Stimulated activated CD4-positive, alpha-beta T cell treated with anti-CD3 and anti-CD28 coated beads, TNF-alpha, amount 100 ng/mL, for 24 hours (primary cell): ENCODE data around the gene TIMP3.

Experiments used
- DNase-seq, 3 experiments: peaks; one replicate each; pipeline ENCODE4 v3.0.0-alpha.2; 2020; ENCODE audit warnings: low read depth in 3 of 3

The TIMP3 gene

DNA sequence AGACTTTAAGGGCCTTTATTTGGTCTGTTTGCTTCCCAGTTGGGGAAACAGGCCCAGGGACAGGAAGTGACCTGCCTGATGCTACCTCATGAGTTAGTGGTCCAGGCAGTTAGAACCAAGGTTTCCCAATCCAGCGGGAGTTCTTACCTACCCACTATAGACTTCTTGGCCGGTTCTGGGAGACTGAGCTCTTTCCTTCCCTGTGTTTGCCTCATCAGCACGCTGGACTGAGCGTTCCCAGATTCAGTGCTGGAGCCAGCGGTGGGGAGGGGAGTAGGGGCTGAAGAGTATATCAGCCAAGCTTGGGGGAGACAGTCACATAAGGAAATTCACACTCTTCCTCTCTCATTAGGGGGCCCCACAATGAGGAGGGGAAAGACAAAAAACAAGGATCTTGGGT is 27.1 kb downstream of the TIMP3 start:
- DNase-seq: no peak

DNA sequence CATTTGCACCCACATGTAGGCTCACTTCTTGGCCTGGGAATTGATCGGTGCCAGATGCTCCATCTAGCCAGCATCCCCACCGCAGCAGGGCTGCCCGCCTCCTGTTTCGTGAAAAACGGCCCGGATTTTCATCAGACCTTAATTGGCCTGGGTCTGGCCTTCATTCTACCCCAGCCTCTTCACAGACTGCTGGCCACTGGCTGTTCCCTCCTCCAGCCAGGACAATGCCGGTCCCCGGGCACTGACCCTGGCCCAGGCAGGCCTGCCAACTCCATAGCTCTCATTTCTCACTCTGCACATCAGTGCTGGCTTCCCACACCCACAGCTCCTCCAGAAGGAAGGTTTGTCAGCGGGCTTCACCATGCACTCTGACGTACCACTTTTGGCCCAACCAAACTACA is 27.9 kb downstream of the TIMP3 start:
- DNase-seq: no peak

DNA sequence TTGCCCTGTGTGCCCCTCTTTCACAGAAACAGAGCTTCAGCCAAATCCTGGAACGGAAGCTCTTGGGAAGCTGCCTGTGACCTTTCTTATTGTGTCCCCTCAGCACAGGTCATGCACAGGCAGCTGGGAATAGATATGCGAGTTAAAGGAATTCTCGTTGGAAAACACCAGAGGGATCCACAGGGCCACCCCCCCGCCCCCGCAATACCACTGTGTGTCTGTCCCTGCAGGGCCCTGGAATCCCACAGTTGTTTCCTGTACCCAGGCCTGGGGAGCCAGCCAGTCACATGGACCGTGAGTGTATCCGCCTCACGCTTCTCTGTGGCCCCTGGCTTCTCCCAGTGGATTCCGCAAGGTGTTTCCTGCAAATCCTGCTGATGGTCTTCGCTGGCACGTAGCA is 29.0 kb downstream of the TIMP3 start:
- no peak for DNase-seq

DNA sequence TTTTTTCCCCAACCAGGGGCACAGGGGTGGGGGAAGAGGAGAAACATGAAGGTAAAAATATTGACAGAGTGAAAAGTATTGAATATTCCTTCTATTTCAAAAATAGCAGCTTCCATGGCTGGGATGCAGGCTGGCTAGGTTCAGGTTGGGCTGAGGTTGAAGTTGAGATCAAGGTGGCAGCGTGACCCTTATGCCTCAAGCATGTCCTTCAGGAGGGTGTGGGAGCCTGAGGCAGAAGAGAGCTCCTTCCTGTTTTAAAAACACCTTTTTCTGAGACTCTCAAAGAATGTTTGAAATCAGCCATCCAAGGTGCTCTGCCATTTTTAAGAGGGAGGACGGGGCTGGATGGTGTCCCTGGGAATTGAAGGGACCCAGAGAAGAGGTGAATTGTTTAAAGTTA is 29.5 kb downstream of the TIMP3 start:
- no peak for DNase-seq

DNA sequence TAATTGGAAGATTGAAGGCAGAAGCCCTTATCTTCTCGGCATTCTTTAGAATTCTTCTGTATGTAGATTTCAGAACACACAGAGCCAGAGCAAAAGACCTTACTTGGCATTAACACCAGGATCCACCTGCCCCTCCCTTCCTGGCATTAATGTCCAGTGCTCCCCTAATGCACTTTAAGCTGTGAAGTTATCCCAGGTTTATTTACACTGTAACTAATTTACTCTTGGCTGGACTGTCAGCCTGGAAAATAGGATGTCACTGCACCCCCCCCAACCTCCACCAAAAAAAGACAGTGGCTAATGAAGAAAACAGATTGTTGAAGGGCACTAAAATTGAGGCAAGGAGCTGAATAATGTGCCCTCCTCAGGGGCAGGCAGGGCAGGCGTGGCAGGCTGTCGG is 30.1 kb downstream of the TIMP3 start:
- DNase-seq: no peak

DNA sequence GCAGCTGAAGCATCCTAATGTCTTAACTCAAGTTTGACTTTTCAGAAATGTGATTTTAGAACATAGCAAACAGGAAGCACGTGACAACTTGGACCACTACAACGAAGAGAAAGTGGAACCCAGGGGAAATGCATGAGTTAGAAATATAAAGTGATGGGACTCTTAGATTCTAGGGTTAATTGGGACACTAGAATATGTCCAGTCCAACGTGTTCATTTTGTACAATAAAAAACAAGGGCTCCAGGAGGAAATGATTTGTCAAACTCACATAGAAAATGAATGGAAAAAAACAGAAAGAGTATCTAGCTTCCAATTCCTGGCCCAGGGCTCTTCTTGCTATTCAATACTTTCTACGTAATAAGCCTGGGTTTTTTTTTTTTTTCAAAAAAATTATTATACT is 30.7 kb downstream of the TIMP3 start:
- no peak for DNase-seq

DNA sequence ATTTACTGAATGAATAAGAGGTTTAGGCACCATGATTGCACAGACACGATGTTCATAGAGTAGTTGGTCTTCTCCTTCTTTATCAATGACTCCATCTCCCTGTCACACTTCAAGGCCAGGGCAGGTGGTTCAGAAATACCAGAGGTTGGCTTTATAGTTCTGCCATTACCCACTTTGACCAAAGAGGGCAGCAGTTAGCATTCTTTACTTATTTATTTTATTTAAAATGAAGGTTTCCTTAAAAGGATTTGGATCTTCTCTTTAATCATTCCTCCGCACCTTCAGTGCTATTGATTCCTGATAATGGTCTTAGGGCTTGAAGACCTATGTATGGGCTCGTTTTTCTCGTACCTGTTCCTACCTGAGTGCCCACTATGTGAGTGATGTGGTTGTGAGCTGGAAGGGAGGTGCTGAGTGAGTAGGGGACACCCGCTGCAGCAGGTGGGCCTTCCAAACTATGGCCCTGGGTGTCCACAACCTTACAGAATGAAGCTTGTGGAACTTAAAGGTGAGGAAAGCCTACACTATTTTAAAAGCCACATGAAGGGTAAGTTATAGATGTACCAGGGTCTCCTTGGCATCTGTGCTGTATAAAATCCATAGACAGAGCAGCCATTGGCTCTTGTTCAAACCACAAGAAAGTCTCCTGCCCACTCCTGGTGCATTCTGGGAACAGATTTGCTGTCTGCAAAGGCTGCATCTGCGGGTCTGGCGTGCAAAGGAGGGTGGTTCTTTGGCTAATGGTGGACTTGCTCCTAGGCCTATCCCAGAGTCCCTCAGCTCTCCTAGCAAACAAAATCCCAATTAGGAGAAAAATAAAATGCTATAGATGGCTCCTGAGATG is 35.0 kb downstream of the TIMP3 start:
- no peak for DNase-seq

DNA sequence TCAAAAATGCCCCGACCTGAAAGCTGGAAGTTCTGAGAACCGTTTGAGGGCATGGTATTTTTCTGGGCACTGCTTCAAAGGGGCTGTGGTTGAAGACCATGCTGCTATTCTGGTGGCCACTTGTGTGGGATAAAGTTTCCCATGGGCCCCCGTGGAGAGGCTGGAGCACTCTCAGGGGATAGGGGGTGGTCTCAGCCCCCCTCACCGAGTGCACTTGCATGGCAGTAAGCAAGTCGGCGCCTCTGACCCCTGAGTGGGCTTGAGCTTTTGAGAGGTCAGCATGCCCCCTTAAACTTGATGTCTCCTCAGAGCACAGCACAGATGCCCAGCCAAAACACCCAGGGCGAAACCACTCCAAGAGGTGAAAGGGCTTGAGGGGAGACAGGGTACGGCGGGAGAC is 35.6 kb downstream of the TIMP3 start:
- DNase-seq: no peak

DNA sequence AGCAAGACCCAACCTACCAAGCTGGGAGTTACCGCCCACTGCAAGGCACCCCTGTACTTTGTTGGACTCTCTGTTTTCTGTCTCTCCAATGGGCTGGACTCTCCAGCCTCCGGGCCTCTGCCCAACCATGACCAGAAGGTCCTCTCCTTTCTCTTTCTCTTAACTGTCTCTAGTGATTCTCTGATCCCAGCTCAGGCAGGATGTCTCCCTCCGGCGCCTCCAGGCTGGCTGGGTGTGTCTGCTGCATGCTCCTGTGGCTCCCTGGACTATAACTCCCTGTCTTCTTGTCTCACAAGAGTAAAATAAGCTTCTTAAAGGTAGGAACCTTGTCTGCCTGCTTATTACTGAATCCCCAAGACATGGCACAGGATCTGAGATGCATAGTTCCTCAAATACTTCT is 36.3 kb downstream of the TIMP3 start:
- no peak for DNase-seq

DNA sequence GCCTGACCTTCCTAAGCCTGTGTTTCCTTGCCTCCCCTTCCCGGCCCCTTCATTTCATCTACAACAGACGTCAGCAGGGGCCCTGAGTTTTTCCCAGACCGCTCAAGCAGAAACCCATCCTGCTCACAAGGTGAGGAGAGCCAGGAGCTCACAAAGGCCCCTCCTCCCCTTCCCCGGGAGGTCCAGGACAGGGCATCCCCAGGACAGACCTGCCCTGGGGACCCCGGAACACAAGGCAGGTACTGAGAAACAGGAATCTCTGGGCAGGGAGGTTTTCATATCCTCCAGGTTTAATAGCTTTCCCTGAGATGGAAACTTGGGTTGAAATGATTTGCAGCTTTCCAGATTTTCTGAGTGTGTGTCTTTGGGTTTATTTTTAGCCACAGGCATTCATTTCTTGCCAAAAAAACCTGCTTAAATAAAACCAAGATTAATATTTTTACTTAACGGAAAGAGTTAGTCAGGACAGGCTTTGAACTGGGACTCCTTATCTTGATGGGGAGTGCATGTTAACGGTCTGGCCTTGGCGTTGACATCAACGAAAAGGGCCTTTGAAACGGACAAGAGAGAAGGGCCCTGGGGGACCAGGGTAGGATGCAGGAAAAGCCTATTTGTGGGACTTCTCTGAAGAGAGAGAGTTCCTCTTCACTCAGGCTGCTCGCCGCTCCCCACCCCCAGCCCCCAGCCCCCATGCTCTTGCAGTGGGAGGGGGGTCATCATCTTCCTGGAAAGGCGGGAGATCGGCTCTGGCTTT is 38.5 kb downstream of the TIMP3 start:
- DNase-seq: no peak

DNA sequence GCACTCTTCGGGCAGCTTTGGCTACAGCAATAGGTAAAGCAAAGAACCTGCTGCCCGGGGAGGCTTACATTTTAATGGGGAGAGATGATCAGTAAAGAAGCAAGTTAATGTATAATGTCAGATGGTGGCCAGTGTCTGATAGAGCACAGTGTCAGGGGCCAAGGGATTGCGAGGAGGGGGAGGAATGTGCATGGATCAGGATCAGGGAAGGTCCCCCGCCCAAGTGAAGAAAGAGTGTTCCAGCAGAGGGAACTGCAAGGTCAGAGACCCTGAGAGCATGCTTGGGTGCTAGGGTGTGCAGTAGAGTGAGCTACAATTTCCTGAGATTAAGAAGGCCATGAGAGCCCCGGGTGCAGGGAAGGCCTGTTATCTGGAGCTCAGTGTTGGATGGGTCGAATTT is 39.7 kb downstream of the TIMP3 start:
- no peak for DNase-seq

DNA sequence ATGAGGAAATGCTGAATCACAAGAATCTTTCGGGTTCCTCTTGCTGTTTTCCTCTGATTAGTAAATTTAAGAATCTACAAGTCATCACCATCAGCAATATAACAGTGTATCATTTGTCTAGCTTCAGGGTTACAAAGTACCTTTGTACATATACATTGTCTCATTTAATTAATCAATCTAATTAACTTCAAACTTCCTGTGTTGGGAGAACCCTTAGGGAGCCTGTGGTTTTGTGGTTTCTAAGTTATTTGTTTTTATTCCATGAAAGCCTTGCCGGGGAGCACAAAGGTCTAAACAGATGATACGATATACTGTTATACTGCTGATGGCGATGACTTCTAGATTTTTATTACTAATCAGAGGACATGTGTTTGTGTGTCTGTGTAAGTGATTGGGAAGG is 41.0 kb downstream of the TIMP3 start:
- no peak for DNase-seq

DNA sequence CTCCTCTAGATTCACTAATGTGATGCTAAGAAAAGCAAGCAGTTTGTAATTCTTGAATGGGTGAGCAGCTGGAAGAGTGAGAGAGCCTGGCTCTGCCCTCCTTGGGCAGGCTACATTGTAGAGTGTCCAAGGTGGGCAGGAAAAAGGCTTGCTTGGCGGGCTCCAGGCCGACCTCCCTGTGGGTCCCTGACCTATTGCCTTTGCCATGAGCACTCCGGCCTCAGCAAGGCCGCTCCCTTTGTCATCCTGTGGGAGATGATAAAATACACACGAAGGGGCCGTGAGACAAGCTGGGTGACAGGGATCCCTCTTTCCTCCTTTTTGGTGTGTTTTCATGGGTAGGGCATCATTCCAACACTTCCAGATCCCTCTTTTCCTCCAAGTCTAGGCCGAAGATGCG is 41.8 kb downstream of the TIMP3 start:
- DNase-seq: no peak

DNA sequence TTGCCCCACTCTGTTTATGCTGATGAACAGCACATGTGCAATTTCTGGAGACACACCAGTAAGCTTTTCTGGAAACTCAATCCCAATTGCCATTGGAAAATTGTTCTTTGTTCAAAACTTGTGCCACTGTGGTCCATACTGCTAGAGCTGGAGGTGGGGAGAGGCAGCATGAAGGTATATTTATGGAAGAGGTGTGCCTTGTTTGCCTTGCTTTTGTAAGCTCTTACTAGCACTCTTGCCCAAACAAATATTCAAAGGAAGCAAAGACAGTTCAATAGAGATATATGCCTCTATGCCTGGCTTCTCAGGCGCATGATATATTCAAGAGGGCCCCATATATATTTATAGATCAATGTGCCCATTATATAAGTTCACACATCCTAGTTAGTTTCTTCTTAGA is 42.7 kb downstream of the TIMP3 start:
- no peak for DNase-seq

DNA sequence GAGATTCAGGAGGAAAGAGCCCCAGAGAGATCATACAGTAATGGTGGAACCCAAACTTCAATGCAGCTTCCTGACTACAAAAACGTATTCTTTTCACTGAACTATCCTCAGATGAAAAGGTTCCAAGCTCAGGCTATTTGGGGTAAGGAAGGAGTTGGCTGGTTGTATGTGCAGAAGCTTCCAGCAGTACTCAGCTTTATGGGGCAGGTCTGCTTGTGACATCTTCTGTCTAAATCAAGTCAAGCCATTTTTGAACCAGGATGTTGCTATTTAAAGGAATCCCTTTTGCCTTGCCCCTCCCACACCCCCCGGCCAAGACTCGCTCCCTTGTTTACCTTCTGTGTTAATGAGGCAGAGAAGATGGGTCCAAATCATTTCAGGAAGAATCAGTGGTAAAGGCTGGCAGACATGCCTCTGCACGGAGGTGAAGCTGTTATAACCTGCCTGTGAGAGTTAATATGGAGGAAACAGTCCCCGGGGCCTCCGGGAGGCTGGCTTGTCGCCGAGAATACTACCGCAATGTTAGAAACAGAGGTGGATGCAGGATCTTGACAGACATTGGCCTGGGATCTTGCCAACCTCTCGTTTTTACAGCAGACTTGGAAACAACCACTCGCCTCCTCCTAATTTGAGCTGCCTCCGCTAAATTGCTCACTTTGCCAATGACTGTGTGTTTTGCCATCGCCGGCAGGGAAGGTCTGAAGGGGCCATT is 45.4 kb downstream of the TIMP3 start:
- DNase-seq: no peak

DNA sequence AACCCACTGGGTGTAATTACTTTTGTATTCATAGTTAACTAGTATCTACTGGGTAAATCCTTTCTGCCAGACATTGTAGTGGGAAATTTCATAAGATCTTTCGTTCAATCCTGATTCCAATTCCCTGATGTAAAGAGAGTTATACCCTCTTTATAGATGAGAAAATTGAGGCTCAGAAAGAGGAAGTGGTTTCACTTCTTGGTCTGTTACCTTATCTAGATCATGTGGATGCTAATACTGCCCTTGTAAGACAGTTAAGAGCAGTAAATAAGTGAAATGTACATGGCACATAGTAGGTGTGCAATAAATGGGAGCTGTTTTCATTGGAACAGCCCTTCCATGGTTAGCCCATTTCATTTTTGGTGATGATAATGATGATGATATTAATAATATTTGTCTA is 46.7 kb downstream of the TIMP3 start:
- no peak for DNase-seq

DNA sequence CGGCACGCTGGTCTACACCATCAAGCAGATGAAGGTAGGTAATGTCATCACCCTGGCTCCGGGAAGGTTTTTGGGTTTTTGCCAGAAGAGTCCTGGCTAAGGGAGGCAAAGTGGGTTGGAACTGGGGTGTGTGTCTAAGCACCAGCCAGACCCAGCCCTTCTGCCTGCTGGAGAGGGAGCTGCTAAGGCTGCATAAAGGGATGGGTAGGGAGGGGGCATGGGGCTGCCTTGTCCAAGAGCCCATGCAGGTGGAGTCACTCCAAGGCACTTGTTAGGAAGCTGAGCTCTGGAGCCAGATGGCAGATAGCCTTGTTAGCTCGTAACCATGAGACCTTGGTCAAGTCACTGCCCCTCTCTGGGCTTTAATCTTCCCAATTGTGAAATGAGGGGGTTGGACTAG is 48.0 kb downstream of the TIMP3 start:
- no peak for DNase-seq

DNA sequence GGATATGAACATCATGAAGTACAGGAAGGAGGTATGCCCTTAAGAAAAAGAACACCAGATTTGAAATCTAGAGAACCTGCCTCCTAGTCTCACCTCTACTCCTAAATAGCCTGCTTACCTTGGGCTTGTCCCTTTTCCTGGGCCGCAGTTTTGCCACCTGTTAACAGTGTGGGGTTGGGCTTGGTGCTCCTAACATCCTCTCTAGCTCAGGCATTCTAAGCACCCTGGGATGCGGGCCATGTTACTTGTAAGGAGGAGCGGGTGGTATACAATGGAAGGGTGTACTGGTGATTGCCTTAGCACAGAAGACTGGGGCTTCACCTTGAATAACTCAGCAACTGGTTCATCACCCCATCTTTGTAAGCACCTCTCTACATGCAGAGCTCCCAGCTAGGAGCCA is 48.7 kb downstream of the TIMP3 start:
- DNase-seq: no peak

DNA sequence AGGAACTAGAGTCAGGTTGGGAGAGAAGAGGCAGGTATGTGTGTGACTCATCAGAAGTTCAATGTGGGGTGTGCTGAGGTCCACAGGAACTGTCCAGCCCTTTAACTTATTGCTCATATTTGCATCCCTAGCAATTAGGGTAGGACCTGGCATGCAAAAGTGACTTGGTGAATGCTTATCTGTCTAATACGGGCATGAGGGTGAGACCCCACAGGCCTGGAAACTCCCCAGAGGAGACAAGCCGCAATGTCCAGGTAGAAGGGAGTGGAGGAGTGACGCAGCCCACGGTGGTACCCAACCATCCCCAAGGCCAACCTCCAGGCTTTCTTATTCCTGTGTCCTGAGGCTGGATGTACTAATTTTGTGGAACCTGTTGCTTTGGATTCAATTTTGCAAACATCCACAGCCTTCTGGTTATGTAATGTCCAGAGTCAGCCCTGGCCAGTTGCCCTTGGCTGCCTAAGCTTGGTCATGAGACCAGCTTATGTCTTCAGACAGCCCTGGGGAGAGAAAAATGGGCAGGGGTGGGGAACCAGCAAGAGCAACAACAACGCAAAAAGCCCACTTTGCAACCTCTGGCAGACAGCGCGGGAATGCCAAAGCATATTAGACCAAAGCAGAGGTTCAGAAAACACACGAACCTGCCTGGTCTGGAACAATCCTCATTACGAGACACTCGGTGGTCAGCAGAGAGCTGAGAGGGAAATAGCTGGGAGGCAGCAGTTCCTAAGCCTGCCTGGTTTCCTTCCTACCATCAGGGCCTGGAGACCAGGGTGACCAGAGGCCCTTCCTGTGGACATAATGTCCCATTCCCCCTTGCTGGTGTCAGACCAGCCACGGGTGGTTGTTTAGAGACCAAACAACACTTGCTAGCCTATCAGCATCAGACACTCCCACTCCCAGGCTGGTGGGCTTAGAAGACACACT is 49.3 kb downstream of the TIMP3 start:
- DNase-seq: no peak

DNA sequence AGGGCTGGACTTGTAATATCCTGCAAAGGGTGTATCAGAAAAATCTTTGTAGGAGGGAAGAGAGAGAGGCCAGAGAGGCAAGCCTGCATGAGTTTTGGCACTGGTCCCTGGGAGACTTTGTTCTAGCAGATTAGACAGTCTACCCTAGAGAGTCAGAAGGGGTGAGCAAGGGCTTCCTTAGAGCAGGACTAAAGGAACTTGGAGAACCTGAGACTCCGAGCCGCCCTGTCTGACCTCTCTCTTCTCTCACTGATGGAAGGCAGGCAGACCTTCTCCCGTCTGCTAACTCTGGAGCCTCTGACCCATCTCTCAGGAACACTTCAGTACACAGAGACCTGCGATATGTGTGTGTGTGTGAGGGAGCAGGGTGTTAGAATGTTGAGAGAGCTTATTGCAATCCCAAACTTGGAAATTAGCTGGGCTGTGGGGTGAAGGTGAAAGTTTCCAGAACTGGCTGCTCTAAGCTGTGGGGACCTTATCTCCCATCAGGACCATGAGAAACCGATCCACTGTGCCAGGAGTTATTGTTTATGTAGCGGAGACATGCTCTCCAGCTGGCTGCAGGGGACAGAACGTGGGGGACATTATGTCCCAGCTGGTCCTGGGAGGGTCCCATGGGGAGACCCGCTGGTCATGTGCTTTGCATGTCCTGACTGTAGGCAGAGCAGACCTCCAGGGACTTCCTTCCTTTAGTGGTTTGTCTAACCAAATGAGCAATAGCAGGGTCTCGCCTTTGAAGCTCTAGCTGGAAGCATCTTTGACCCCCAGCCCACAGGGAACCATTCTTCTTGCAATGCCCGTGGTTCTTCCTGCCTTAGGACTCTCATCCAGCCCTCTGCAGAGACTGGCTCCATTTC is 51.1 kb downstream of the TIMP3 start:
- no peak for DNase-seq

DNA sequence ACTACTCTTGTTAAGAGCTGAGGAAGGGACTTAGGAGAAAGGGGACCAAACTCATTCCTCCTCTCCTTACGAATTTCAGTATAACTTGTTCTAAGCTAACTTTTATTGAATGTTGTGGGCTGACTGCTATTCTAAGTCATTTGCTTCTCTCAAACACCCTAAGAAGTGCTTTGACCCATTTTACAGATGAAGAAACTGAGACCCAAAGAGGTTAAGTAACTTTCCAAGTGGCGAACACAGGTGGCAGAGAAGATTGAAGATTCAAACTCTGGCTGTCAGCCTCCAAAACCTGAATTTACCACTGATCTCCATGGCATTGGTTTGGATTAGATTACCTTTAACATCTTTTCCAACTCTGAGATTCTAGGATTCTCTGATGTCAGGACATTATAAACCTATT is 52.2 kb downstream of the TIMP3 start:
- no peak for DNase-seq
